Measurements from ENCODE around the gene RARB. TPM values are rescaled to one million over a fixed set of nuclear protein-coding genes. Genes with fewer than 3 reads are reported as not detected.

RARB gene
- total and polyA plus RNA-seq, 3 donors from 2014 or later, result 0.63 to 1.5 (median 0.99) TPM

DNA sequence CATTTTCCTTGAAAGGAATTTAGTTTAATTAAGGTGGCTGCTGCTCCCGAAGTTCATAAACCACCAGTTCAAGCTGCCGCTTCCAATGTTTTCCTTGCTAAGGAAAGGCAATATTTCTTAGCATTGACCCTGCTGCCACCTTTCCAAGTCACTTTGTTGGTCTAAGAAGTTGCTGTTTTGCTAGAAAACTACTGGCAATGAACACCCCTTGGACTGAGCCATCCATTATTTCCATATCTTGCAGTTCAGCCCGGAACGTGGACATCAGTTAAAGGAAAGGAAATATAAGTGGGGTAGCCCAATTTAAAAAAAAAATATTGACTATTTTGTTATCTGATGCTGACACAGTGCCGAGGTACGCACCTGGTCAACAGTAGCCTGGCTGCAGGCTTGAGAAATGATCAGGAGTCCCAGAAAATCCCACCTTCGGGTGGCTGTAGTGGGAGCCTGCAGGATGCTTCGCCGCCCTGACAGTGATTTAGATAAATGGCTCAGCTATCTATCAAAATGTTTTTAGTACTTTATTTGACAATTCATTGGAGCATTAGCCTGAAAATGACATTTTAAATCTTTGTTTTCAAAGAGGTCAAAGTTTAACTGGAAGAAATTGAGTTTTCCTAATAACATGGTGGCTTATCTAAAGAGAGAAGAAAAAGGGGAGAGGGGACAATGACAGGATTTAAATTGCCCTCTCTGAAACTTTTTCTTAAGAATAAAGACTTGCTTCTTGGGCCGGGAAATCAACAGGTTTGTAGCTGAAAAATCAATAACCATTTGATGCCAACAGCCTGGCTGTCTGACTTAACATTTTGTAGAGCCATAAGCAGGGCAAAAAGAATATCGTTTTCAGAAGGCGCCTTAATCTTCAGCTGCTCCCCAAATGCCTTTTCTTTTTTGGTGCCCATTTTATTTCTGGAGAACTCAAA, 1.6 kb downstream of the RARB start:
- no peak for DNase-seq
- H3K27me3 ChIP-seq, result no peaks in the 10 kb centered on the region
- WGBS, 2 donors, result 46 to 51% methylated on average over 12 of the region's 12 CpGs
- H3K9me3 ChIP-seq, result no peaks in the 10 kb centered on the region
- TF ChIP-seq, protein P1, sequence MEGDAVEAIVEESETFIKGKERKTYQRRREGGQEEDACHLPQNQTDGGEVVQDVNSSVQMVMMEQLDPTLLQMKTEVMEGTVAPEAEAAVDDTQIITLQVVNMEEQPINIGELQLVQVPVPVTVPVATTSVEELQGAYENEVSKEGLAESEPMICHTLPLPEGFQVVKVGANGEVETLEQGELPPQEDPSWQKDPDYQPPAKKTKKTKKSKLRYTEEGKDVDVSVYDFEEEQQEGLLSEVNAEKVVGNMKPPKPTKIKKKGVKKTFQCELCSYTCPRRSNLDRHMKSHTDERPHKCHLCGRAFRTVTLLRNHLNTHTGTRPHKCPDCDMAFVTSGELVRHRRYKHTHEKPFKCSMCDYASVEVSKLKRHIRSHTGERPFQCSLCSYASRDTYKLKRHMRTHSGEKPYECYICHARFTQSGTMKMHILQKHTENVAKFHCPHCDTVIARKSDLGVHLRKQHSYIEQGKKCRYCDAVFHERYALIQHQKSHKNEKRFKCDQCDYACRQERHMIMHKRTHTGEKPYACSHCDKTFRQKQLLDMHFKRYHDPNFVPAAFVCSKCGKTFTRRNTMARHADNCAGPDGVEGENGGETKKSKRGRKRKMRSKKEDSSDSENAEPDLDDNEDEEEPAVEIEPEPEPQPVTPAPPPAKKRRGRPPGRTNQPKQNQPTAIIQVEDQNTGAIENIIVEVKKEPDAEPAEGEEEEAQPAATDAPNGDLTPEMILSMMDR (IDR thresholded peaks at IDR 0.05), result no peak
- TF ChIP-seq POLR2A (IDR thresholded peaks at IDR 0.05), result no peak
- no peak overlapping the region for H3K27ac ChIP-seq
- intact Hi-C loops (cut with DNase I; ENCODE audit: low total_unique reads), result no loop called here
- H3K4me1 ChIP-seq, result no peaks in the 10 kb centered on the region
- no peaks in the 10 kb centered on the region for H3K36me3 ChIP-seq (ENCODE audit: low read depth, missing control alignments)
- no peak overlapping the region for H3K4me3 ChIP-seq

DNA sequence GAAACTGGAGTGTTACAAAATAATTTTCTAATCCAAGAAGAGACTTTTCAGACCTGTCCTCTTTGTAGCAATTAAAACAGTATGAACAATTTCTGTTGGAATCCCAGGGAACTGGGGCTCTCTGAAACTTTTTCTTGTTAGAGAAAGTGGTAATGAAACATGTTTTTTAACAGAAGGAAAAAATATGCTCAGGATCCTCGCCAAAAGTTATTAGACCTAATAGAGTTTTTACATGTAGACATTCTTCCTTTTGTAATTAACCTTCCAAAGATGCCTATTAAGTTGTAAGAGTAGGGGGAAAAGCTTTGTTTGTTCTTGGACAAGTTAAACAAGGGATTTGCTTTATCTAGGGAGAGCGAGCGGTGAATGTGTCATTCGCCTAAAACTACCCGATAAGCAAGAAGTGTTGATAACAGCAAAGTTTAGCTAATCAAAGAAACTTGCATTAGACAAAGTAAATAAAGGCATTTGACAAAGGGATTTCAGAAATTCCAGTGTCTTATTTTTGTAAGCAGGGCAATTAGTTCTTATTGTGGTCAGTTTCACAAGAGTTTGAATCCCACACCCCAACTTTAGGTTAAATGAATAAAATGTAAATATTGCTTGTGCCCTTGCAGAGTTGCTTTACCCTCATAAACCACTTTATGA, 2.3 kb downstream of the RARB start:
- H3K4me1 ChIP-seq, result no peaks in the 10 kb centered on the region
- WGBS, 2 donors, result 43 to 59% methylated on average over 5 of the region's 5 CpGs
- no peak overlapping the region for H3K4me3 ChIP-seq
- no peak for TF ChIP-seq POLR2A (IDR thresholded peaks at IDR 0.05)
- TF ChIP-seq, protein P1 (IDR thresholded peaks at IDR 0.05), result no peak
- no peak for DNase-seq
- intact Hi-C loops (cut with DNase I; ENCODE audit: low total_unique reads), result no loop called here
- no peak overlapping the region for H3K27ac ChIP-seq
- no peaks in the 10 kb centered on the region for H3K9me3 ChIP-seq
- H3K27me3 ChIP-seq, result no peaks in the 10 kb centered on the region
- H3K36me3 ChIP-seq (ENCODE audit: low read depth, missing control alignments), result no peaks in the 10 kb centered on the region

DNA sequence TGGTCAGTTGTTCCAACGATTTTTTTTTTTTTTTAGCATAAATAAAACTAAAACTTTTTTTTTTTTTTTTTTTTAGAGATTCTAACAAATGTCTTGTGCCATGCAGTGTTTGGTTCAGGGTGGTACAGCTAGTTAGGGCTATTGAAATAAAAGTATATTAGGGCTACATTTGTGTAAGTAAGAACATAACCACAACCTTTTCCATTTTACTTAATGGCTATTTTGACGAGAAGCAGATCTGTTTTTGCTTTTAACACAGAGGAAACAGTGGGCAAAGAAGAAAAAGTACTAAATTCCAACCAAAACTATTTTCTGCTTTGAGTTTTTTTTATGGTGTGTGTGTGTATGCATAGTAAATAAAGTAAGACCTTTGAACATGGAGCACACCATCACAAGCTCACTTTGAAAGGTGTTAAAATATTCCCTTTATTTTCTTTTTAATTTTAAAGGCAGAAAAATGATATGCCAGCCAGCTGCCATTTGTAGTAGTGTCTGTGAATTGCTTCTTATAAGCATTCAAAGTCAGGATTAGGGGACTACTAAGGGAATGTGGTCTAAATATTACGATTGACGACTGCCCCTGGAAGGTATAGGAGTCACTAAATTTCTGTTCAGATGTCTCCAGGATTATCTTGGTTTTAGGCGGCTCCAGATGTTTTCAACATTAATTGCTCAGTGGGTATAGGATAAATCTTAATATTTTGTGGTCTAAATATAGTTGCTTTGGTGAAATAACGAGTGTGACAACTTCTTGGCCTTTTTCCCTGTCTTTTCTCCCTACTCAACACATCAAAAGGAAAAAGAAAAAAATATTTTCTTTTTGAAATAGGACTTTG, 3.1 kb downstream of the RARB start:
- TF ChIP-seq POLR2A (IDR thresholded peaks at IDR 0.05), result no peak
- TF ChIP-seq, protein P1 (IDR thresholded peaks at IDR 0.05), result no peak
- intact Hi-C loops (cut with DNase I; ENCODE audit: low total_unique reads), result no loop called here
- H3K4me3 ChIP-seq, result no peak overlapping the region
- 64 to 66% methylated on average over 6 of the region's 6 CpGs for WGBS, 2 donors
- no peaks in the 10 kb centered on the region for H3K36me3 ChIP-seq (ENCODE audit: low read depth, missing control alignments)
- no peaks in the 10 kb centered on the region for H3K9me3 ChIP-seq
- H3K27me3 ChIP-seq, result no peaks in the 10 kb centered on the region
- no peak overlapping the region for H3K27ac ChIP-seq
- DNase-seq, result no peak
- H3K4me1 ChIP-seq, result no peaks in the 10 kb centered on the region

DNA sequence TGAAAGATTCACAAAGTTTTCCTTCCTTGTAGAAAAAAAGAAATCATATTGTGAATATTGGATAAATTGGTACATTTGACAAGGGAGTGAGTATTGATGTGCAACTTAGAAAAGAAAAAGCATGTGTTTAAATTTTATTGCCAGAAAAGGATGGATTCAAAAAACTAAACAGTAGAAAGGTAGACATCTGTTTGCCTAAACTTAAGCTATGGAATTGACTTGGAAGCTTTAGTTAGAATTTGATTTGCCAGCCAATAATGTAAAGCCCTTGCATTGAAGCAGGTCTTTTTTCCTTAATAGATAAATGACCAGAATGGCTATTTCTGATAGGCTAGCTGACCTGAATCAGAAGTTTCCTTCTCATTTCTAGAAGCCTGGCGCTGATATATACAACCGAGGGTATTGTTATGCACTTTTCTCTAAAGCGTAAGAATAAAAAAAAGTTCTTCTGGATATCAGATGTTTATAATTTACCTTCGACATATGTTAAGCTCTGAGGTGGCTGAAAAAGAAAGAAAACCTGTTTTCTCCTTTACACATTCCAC, 4.2 kb downstream of the RARB start:
- intact Hi-C loops (cut with DNase I; ENCODE audit: low total_unique reads), result no loop called here
- WGBS, 2 donors, result 88% methylated on average over 4 of the region's 4 CpGs
- H3K4me3 ChIP-seq, result no peak overlapping the region

More for the DNA sequence above, 4.2 kb downstream of the RARB start:
- TF ChIP-seq, protein P1 (IDR thresholded peaks at IDR 0.05), result no peak
- TF ChIP-seq POLR2A (IDR thresholded peaks at IDR 0.05), result no peak
- H3K4me1 ChIP-seq, result no peaks in the 10 kb centered on the region
- no peaks in the 10 kb centered on the region for H3K36me3 ChIP-seq (ENCODE audit: low read depth, missing control alignments)
- DNase-seq, result no peak
- H3K27ac ChIP-seq, result no peak overlapping the region
- no peaks in the 10 kb centered on the region for H3K9me3 ChIP-seq
- no peaks in the 10 kb centered on the region for H3K27me3 ChIP-seq
